Activated T-cell treated with anti-CD3 and anti-CD28 coated beads, Interleukin-2, amount 50 U/mL, for 4 hours (primary cell): Measurements from ENCODE around the gene THBS3. TPM values are rescaled to one million over a fixed set of nuclear protein-coding genes. Genes with fewer than 3 reads are reported as not detected.
A peak's percentile ranks its signal among the peaks of the same experiment; 100 is the strongest.

Experiments
- ATAC-seq, 2 donors: fragments of 200-7000 bp; cut with Tn5 transposase; one replicate each; pipeline ENCODE4 v1.10.0; 2021
- DNase-seq: peaks from one replicate; pipeline ENCODE4 v3.0.0-alpha.2; 2020
- H3K27me3 Mint-ChIP-seq: one replicate; pipeline ENCODE4 v1.8.0; 2021; ENCODE audit warnings: low read depth, mixed read lengths
- H3K36me3 Mint-ChIP-seq: one replicate; pipeline ENCODE4 v1.8.0; 2022; ENCODE audit warnings: mixed read lengths; ENCODE audit not compliant: insufficient read depth
- H3K4me1 Mint-ChIP-seq: one replicate; pipeline ENCODE4 v1.8.0; 2021; ENCODE audit warnings: low read depth, mixed read lengths
- H3K4me3 Mint-ChIP-seq: one replicate; pipeline ENCODE4 v1.8.0; 2021; ENCODE audit warnings: mild to moderate bottlenecking, moderate library complexity, mixed read lengths
- H3K9me3 Mint-ChIP-seq: one replicate; pipeline ENCODE4 v1.8.0; 2021; ENCODE audit warnings: mixed read lengths
- total RNA-seq, 3 donors: library from RNA; stranded (reverse); gene quantifications; one replicate each; pipeline ENCODE4 v1.2.1, GENCODE V29; 2021

THBS3 gene
- total RNA-seq, 3 donors from 2014 or later: 3.0 to 4.1 (median 3.7) TPM

GRCh38 chr1:155182052-155182550 is 25.6 kb downstream of the THBS3 start:
- Mint-ChIP-seq H3K27me3 (no peaks in the 10 kb centered on the region), H3K4me3 (no peak overlapping the region), H3K9me3 (no peaks in the 10 kb centered on the region), H3K36me3 (peaks cover 8% of the 10 kb centered on the region), H3K4me1 (no peaks in the 10 kb centered on the region)
- no peak for ATAC-seq
- DNase-seq: no peak

GRCh38 chr1:155181371-155182051 is 26.2 kb downstream of the THBS3 start:
- peaks cover 8% of the 10 kb centered on the region for H3K36me3 Mint-ChIP-seq
- H3K9me3 Mint-ChIP-seq: no peaks in the 10 kb centered on the region
- ATAC-seq: no peak
- DNase-seq: no peak
- H3K4me1 Mint-ChIP-seq: peaks cover 6% of the 10 kb centered on the region
- no peaks in the 10 kb centered on the region for H3K27me3 Mint-ChIP-seq
- H3K4me3 Mint-ChIP-seq: no peak overlapping the region

GRCh38 chr1:155179112-155180031 is 28.3 kb downstream of the THBS3 start:
- ATAC-seq: no peak
- no peak for DNase-seq
- H3K27me3 Mint-ChIP-seq: no peaks in the 10 kb centered on the region
- H3K36me3 Mint-ChIP-seq: peaks cover 8% of the 10 kb centered on the region
- no peaks in the 10 kb centered on the region for H3K9me3 Mint-ChIP-seq
- H3K4me1 Mint-ChIP-seq: peaks cover 17% of the 10 kb centered on the region
- no peak overlapping the region for H3K4me3 Mint-ChIP-seq

- ATAC-seq: no peak
- Mint-ChIP-seq H3K4me3 (no peak overlapping the region), H3K27me3 (no peaks in the 10 kb centered on the region), H3K9me3 (no peaks in the 10 kb centered on the region), H3K4me1 (peaks cover 21% of the 10 kb centered on the region), H3K36me3 (peaks cover 7% of the 10 kb centered on the region)
- no peak for DNase-seq
These were observed 29.1 kb downstream of the THBS3 start for GRCh38 chr1:155178441-155179111.

- DNase-seq: no peak
These were observed 29.8 kb downstream of the THBS3 start for GRCh38 chr1:155177918-155178281.

GRCh38 chr1:155177192-155177917 is 30.3 kb downstream of the THBS3 start:
- no peak for ATAC-seq
- no peaks in the 10 kb centered on the region for H3K27me3 Mint-ChIP-seq
- H3K4me1 Mint-ChIP-seq: peaks cover 29% of the 10 kb centered on the region
- no peaks in the 10 kb centered on the region for H3K9me3 Mint-ChIP-seq
- no peak overlapping the region for H3K4me3 Mint-ChIP-seq
- H3K36me3 Mint-ChIP-seq: peaks cover 3% of the 10 kb centered on the region
- DNase-seq: no peak

More at GRCh38 chr1:155177918-155178281, 29.8 kb downstream of the THBS3 start:
- Mint-ChIP-seq H3K36me3 (peaks cover 3% of the 10 kb centered on the region), H3K27me3 (no peaks in the 10 kb centered on the region), H3K9me3 (no peaks in the 10 kb centered on the region), H3K4me3 (no peak overlapping the region), H3K4me1 (peaks cover 27% of the 10 kb centered on the region)
- ATAC-seq: no peak

- Mint-ChIP-seq H3K4me1 (peaks cover 36% of the 10 kb centered on the region), H3K4me3 (peak overlapping the region; percentile 3), H3K9me3 (no peaks in the 10 kb centered on the region), H3K27me3 (no peaks in the 10 kb centered on the region), H3K36me3 (peaks cover under 1% of the 10 kb centered on the region)
- peak; percentile 87 for DNase-seq
- ATAC-seq: peak; percentile 38 to 39
These were observed 31.1 kb downstream of the THBS3 start for GRCh38 chr1:155176544-155177071.

- no peak overlapping the region for H3K4me3 Mint-ChIP-seq
These were observed 31.7 kb downstream of the THBS3 start for GRCh38 chr1:155175927-155176371.

GRCh38 chr1:155175281-155175926 is 32.3 kb downstream of the THBS3 start:
- Mint-ChIP-seq H3K9me3 (no peaks in the 10 kb centered on the region), H3K4me1 (peaks cover 43% of the 10 kb centered on the region), H3K4me3 (peak overlapping the region; percentile 71), H3K27me3 (no peaks in the 10 kb centered on the region), H3K36me3 (peaks cover under 1% of the 10 kb centered on the region)
- no peak for DNase-seq
- ATAC-seq: no peak

More at GRCh38 chr1:155175927-155176371, 31.7 kb downstream of the THBS3 start:
- Mint-ChIP-seq H3K36me3 (no peaks in the 10 kb centered on the region), H3K4me1 (peaks cover 42% of the 10 kb centered on the region), H3K9me3 (no peaks in the 10 kb centered on the region), H3K27me3 (no peaks in the 10 kb centered on the region)
- DNase-seq (no peak), ATAC-seq (no peak)

GRCh38 chr1:155174324-155175280 is 33.1 kb downstream of the THBS3 start:
- Mint-ChIP-seq H3K9me3 (no peaks in the 10 kb centered on the region), H3K36me3 (peaks cover 6% of the 10 kb centered on the region), H3K27me3 (no peaks in the 10 kb centered on the region), H3K4me1 (peaks cover 44% of the 10 kb centered on the region), H3K4me3 (peak overlapping the region; percentile 95)
- DNase-seq (peak; percentile 48), ATAC-seq (no peak)

- peaks cover 47% of the 10 kb centered on the region for H3K4me1 Mint-ChIP-seq
- peak; percentile 36 for ATAC-seq
These were observed 34.0 kb downstream of the THBS3 start, which contains the start of gene TRIM46 for GRCh38 chr1:155173478-155174323. TRIM46 (plus strand) TSS chr1:155173849; CDS start chr1:155173967, 118 bp downstream.

More at GRCh38 chr1:155173478-155174323, 34.0 kb downstream of the THBS3 start, which contains the start of gene TRIM46:
- no peaks in the 10 kb centered on the region for H3K27me3 Mint-ChIP-seq
- peak within 1 kb of the TSS; percentile 95 for H3K4me3 Mint-ChIP-seq
- DNase-seq: peak; percentile 68
- peaks cover 13% of the 10 kb centered on the region for H3K36me3 Mint-ChIP-seq
- H3K9me3 Mint-ChIP-seq: no peaks in the 10 kb centered on the region
